Right lung (tissue), 10 donors: ENCODE measurements around the gene CABLES2. TPM values are rescaled to one million over a fixed set of nuclear protein-coding genes. Genes with fewer than 3 reads are reported as not detected.
A peak's percentile ranks its signal among the peaks of the same experiment; 100 is the strongest.

ENCODE experiments used
- DNase-seq, 2 donors: peaks; one replicate each; pipeline ENCODE4 v3.0.0-alpha.2; 2013
- long read RNA-seq, 8 donors: transcript quantifications; one replicate each; lab custom pipeline, GENCODE V29; 2026
- polyA plus RNA-seq, 5 donors: library from polyadenylated mRNA; unstranded; fragments of 120-200 nt; gene quantifications; one replicate each; pipeline versions ENCODE4 v1.2.1 to v1.2.3, GENCODE V29; 2013; ENCODE audit warnings: inconsistent platforms in 1 of 5, low replicate concordance in 1 of 5; ENCODE audit not compliant: insufficient read length in 5 of 5, insufficient read depth in 1 of 5

The CABLES2 gene
- polyA plus RNA-seq: 10 to 100 TPM; 11.9 to 14.8 (median 14.7) TPM
- long read RNA-seq, donor 1, transcript CABLES2-201 (10 exons, 3,785 nt): major isoform, 11 of 11 reads
- long read RNA-seq, donor 1, partial matches to known transcripts: 0 of 11 reads
- long read RNA-seq, donor 1, other reads (novel, unspliced or antisense): 0 of 11 reads
- long read RNA-seq, donor 2, partial matches to known transcripts: 0 of 2 reads
- long read RNA-seq, donor 2, other reads (novel, unspliced or antisense): 0 of 2 reads
- long read RNA-seq, donor 3, partial matches to known transcripts: 0 of 4 reads
- long read RNA-seq, donor 3, other reads (novel, unspliced or antisense): 0 of 4 reads
- long read RNA-seq, donor 4, partial matches to known transcripts: 0 of 2 reads
- long read RNA-seq, donor 4, other reads (novel, unspliced or antisense): 0 of 2 reads
- long read RNA-seq, donor 5, transcript CABLES2-201 (10 exons, 3,785 nt): major isoform, 6 of 6 reads
- long read RNA-seq, donor 5, partial matches to known transcripts: 0 of 6 reads
- long read RNA-seq, donor 5, other reads (novel, unspliced or antisense): 0 of 6 reads
- long read RNA-seq, donor 6, transcript CABLES2-201 (10 exons, 3,785 nt): major isoform, 6 of 6 reads
- long read RNA-seq, donor 6, partial matches to known transcripts: 0 of 6 reads
- long read RNA-seq, donor 6, other reads (novel, unspliced or antisense): 0 of 6 reads
- long read RNA-seq, donor 7, partial matches to known transcripts: 0 of 4 reads
- long read RNA-seq, donor 7, other reads (novel, unspliced or antisense): 0 of 4 reads
- long read RNA-seq, donor 8, partial matches to known transcripts: 0 of 3 reads
- long read RNA-seq, donor 8, other reads (novel, unspliced or antisense): 0 of 3 reads

DNA sequence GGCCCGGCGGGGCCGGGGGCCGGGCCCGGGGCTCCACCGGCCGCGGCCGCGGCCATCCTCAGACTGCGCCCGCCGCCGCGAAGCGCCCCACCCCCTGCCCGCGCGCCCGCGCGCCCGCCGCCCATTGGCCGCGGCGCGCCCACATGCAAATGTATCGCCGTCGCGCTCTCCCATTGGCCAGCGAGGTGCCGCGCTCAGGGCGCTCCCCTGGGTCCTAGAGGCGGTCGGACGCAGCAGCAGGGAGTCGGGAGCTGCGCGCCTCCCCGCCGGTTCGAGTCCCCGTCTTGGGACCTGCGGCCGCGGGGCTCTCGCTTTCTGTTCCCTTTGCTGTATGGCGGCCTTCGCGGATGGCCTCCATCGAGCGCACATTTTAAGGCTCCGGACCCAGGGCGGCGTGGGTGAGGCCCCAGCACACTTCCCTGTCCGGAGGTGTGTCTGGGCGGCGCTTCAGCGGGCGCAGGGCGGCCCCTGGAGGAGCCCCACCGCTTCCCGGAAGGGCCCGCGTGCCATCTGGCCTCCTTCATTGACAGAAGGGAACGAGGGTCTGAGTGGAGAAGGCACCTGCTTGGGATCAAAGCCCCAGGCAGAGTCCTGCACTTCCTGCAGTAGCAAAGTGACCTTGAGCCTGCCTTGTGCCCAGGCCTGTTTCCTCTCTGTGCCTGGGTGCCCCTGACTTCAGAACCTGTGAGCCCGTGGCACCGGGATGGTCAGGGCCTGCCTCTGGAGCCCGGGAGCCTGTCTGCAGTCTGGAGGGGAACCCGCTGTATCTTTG is at the start of gene CABLES2:
CABLES2 (minus strand) TSS at position 65 of the 772 bp plus-strand sequence; CDS start at position 56, 9 bp downstream.
- peak; percentile 91 for DNase-seq

DNA sequence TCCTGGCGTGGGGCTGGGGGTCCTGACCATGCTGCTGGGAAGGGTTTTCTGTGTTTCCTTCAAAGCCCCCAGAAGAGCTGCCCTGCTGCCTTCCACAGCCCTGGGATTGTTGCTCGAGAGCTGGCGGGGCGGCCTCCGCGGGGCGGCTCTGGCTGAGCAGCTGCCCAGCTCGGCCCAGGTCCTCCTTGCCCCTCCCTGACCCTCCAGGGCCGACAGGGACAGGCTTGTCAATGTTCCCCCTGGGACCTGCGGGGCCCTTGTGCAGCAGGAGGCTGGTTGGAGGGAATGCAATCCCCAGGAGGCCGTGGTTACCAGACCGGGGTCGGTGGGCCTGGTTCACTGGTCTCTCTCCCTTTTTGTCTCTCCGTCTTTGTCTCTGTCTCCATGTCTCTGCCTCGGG is 48.8 kb upstream of the CABLES2 start:
- no peak for DNase-seq

- DNase-seq: no peak
Observed at GRCh38 chr20:62454904-62455636, 48.0 kb upstream of the CABLES2 start.

DNA sequence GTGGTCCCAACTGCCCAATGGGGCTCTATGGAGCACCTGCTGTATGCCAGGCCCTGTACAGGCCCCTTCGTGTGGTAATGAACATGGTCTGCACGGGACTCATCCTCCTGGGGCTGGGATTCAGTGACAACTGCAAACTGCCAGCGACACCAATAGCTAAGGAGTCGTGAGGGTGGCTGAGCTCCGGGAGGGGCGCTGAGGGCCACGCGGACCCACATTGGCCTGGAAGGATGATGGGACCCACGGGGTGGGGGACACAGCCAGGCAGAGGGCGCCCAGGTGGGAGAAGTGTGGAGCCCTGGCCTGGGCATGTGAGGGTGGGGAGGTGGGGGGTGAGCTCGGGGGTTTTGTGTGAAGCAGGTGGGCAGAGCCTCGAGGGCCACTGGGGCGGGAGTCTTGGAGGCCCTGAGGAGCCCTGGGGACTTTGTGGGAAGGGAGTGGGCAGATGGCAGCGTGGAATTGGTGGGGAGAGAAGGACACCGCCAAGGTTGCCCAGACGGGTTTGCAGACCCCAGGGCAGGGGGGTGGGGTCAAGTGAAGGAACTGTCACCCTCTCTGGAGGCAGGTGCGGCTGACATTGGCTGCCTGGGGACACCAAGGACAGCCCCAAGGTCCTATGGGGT is 46.2 kb upstream of the CABLES2 start:
- no peak for DNase-seq

GRCh38 chr20:62452475-62453095 is 45.5 kb upstream of the CABLES2 start:
- no peak for DNase-seq

- no peak for DNase-seq
Observed at GRCh38 chr20:62451970-62452369, 44.9 kb upstream of the CABLES2 start.

DNA sequence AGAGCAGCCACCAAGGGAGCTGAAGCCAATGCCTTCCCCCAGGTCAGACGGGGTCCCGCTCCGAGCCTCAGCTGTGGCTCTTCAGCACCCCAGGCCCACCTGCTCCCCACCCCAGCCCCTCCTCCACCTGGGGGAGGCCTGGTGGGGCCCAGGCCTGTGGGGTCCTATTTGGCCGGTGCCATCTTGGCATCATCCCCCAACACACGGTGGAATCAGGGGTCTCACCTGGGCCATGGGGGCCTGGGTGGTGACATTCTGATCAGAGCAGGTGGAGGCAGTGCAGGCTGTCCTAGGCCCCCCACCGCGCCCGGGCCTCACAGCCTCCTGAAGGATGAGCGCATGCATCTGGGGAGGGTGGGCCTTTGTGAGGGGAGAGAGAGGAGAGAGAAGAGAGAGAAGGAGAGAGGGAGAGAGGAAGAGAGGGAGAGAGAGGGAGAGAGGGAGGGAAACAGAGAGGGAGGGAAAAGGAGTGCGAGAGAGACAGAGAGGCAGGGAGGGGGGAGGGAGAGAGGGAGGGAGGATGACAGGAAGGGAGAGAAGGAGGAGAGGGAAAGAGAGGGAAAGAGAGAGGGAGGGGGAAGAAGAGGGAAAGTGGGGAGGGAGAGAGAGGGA is 44.2 kb upstream of the CABLES2 start:
- DNase-seq: no peak

GRCh38 chr20:62449951-62450691 is 43.0 kb upstream of the CABLES2 start:
- peak in 1 of 2 donors; percentile 61 for DNase-seq

DNA sequence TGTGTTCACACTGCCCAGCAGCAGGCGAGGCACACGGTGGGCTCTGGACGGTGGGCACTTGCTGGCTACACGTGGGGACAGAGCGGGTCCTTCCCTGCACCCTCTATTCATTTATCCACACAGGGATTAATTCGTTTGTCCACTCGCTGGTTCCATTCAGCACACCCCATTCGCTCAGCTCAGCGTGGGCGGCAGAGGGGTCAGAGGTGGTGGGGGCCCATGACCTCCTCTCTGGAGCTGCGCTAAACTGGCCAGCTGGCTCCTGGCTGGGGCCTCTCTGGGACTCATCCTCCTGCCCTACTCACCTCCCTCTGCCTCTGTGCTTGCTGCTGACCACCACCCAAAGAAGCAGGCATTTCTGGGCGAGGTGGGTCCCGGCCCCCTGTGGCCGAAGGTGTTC is 41.7 kb upstream of the CABLES2 start:
- no peak for DNase-seq

- no peak for DNase-seq
Observed at GRCh38 chr20:62448038-62448437, 41.0 kb upstream of the CABLES2 start.

DNA sequence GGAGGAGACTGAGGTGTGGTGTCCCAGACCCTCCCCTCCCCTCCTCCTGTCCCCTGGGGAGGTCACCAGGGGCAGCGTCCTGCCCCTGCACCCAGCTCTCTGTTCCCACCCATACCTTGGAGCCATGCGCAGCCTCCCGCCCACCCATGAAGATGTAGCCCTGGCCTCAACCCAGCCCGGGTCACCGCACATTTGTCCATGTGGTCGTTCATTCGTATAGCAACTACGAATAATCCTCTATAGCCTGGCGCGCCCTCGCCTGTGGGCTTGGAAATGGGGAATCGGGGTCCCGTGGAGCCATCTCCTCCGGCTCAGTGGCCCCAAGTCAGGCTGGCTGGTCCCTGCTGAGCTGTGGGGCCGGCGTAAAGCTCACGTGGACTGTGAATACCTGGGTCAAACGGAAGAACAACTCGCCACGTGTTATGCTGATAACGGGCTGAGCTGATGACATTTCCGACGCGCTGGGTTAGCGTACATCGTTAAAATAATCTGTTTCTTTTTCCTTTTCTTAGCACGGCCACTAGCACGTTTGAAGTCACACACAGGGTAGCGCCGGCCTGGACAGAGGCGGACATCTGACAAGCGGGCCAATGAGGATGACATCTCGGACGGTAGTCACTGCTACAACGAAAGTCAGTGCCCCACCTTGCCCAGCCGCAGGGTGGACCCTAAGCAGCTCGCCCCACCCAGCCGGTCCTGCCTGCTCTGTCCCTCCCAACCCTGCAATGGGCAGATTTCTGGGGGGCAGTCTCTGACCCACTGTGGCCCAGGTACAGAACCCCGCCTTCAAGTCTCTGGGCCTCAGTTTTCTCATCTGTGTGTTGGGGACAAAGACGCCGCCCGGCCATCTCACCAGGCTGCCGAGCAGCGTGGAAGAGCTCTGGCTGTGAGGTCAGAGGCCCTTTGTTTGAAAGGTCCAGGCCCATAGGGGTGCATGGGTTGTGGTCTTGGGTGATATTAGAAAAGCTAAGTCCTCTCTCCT is 40.1 kb upstream of the CABLES2 start:
- DNase-seq: no peak

DNA sequence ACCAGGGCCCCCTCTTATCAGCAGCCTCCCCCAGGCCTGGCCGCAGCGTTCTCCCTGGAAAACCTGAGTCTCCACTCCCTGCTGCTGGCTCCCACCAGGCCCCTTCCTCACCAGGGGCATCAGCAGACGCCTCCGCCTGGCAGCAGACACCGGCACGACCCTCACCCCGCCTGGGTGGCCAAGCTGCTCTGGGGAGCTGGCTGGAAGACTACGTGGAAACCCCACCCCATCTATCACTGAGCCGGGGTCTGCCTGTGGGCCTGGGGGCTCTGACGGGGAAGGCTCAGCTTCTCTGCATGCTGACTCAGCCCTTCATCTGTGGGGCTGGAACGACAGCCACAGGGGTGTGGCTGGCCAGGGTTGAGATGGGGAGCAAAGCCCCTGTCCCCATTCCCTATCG is 39.4 kb upstream of the CABLES2 start:
- DNase-seq: no peak

DNA sequence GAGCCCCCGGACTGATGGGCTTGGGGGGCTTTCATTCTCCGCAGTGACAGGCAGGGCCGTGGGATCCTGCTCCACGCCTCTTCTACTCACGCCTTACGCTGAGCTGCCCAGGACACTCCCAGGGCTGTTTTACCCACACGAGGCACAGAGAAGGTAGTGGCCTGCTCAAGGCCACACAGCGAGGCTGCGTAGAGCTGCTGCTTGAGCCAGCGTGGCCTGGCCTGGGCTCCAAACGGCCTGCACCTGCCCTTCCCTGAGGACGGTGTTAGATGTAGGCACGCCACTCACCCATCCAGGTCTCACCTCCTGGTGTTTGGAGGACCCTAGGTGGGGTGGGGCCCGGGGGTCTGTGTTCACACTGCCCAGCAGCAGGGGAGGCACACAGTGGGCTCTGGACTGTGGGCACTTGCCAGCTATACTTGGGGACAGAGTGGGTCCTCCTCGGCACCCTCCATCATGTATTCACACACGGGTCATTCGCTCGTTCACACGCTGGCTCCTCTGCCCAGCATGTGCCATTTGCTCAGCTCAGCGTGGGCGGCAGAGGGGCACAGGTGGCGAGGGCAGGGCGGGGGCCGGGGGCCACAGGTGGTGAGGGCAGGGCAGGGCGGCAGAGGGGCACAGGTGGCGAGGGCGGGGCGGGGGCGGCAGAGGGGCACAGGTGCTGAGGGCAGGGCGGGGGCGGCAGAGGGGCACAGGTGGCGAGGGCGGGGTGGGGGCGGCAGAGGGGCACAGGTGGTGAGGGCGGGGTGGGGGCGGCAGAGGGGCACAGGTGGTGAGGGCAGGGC is 38.7 kb upstream of the CABLES2 start:
- DNase-seq: no peak

GRCh38 chr20:62444286-62444685 is 37.2 kb upstream of the CABLES2 start:
- DNase-seq: no peak

DNA sequence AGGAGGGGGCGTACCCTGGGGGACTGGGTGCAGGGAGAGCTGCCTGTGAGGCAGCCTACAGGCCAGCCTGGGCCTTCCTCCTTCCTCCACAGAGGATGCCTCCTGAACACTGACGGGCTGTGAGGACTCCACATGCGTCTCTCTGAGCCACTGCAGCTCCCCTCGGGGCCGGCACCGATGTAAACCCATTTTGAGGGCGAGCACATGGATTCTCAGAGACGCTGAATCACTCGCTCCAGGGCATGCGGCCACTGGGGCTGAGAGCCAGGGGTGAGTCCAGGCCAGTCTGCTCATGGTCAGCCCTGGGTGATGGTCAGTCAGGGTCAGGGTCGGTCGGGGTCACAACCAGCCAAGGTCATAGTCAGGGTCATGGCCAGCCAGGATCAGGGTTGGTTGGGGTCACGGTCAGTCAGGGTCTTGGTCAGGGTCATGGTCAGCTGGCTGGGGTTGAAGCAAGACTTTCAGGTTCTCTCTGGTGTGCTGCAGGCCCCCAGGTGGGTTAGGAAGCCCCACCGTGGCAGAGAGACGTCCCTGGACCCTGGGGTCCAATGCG is 35.0 kb upstream of the CABLES2 start:
- DNase-seq: no peak

- DNase-seq: no peak
Observed at GRCh38 chr20:62439218-62439617, 32.1 kb upstream of the CABLES2 start.

DNA sequence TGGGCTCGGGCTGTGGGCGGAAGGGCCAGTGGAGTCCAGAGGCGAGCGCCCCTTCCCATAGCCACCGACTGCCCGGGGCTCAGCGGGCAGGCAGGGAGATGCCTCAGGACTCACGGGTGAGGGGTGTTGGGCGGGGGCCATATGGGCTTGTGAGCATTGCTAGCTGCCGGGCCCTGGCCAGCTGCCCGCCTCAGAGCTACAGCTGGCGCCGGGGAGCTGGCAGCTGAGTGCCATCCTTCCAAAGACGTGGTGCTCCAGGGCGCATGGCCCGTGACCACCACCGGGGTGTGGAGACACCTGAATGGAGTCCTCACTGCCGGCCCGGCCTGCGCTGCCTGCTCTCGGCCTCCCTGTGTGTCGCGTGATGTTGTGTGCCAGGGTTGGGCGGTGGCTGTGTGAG is 30.8 kb upstream of the CABLES2 start:
- no peak for DNase-seq
